Activated naive CD4-positive, alpha-beta T cell treated with anti-CD3 and anti-CD28 coated beads, Interleukin-2, amount 50 U/mL, for 24 hours (primary cell): ENCODE results near the gene KBTBD7.

Source experiments
- H3K27ac Mint-ChIP-seq: one replicate; pipeline ENCODE4 v1.8.0; 2021; ENCODE audit warnings: mild to moderate bottlenecking, mixed read lengths
- H3K27me3 Mint-ChIP-seq: one replicate; pipeline ENCODE4 v1.8.0; 2021; ENCODE audit warnings: mixed read lengths
- H3K36me3 Mint-ChIP-seq: one replicate; pipeline ENCODE4 v1.8.0; 2021; ENCODE audit warnings: mixed read lengths
- H3K4me1 Mint-ChIP-seq: one replicate; pipeline ENCODE4 v1.8.0; 2021; ENCODE audit warnings: mixed read lengths
- H3K4me3 Mint-ChIP-seq: one replicate; pipeline ENCODE4 v1.8.0; 2021; ENCODE audit warnings: mild to moderate bottlenecking, mixed read lengths
- H3K9me3 Mint-ChIP-seq: one replicate; pipeline ENCODE4 v1.8.0; 2021; ENCODE audit warnings: mixed read lengths

The KBTBD7 gene, protein sequence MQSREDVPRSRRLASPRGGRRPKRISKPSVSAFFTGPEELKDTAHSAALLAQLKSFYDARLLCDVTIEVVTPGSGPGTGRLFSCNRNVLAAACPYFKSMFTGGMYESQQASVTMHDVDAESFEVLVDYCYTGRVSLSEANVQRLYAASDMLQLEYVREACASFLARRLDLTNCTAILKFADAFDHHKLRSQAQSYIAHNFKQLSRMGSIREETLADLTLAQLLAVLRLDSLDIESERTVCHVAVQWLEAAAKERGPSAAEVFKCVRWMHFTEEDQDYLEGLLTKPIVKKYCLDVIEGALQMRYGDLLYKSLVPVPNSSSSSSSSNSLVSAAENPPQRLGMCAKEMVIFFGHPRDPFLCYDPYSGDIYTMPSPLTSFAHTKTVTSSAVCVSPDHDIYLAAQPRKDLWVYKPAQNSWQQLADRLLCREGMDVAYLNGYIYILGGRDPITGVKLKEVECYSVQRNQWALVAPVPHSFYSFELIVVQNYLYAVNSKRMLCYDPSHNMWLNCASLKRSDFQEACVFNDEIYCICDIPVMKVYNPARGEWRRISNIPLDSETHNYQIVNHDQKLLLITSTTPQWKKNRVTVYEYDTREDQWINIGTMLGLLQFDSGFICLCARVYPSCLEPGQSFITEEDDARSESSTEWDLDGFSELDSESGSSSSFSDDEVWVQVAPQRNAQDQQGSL

DNA sequence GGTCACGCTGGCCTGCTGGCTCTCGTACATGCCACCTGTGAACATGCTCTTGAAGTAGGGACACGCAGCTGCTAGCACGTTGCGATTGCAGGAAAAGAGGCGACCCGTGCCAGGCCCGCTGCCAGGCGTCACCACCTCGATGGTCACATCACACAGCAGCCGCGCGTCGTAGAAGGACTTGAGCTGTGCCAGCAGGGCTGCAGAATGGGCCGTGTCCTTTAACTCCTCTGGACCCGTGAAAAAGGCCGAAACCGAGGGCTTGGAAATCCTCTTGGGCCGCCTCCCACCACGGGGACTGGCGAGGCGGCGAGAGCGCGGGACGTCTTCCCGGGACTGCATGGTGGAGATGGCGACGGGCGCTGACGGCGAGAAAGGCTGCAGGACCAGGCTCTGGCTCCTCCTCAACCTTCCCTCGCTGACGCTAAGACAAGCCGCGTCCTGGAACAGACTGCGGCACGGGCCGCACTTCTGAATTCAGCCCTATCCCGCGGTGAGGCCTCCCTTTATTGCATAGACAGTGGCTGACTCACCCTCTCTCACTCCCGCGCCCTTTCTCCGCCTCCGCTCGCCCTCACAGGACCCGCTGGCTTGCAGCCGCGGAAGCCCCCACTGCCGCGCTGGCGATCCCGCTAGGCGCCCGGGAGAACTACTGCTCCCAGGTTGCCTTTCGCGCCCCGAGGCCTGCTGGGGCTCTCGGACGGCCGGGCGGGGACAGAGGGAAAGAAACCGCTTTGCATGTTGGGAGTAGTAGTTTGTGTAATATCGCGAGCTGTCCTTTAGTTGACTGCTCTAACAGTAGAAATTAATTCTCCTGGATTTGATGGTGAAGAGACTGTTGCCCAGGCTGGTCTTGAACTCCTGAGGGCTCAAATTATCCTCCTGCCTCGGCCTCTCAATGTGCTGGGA is at the start of gene KBTBD7:
TSS of gene KBTBD7 (minus strand) at position 651 of the 906 bp plus-strand sequence. CDS start at position 339, 312 bp downstream.
- Mint-ChIP-seq H3K4me1 (peaks cover 45% of the 10 kb centered on the region), H3K27me3 (no peaks in the 10 kb centered on the region), H3K36me3 (peaks cover 15% of the 10 kb centered on the region), H3K27ac (peak within 1 kb of the TSS; percentile 97), H3K9me3 (no peaks in the 10 kb centered on the region), H3K4me3 (peak within 1 kb of the TSS; percentile 92)

DNA sequence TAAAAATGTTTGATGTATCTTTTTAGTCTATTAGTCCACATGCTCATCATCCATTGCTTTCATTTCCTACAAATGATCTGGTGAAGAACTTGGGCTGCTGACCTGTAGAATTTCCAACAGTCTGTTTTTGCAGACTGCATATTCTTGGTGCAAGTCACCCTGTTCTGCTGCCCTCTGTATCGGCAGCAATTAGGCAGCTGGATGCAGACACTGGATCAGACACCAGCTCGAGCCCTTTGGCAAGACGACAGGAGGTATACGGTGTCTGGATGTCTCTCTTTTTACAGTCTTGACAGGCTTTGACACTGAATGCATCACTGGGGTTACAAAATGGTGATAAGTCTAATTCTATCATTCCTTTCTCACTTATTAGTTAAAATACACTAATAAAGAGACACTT is 47.3 kb upstream of the KBTBD7 start:
- Mint-ChIP-seq H3K4me3 (no peak overlapping the region), H3K36me3 (peaks cover 19% of the 10 kb centered on the region), H3K27me3 (no peaks in the 10 kb centered on the region), H3K9me3 (no peaks in the 10 kb centered on the region), H3K27ac (no peak overlapping the region), H3K4me1 (peaks cover 13% of the 10 kb centered on the region)

DNA sequence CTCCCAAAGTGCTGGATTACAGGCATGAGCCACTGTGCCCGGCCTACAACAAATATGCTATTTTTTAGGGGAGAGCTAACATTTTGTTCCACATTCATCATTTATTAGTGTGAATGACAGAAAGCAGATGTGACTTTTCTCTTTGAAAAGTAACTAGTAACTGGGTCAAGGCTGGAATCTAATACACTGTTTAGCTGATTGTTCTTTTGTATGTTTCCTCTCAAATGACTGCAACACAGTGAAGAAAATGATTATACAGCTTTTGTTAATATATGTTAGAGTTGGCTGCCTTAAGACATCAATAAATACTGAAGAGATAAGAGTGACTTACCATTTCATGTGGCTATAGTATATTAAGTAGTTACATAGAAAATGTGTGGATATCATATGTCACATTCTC is 42.0 kb upstream of the KBTBD7 start:
- Mint-ChIP-seq H3K27ac (no peak overlapping the region), H3K4me3 (no peak overlapping the region)

DNA sequence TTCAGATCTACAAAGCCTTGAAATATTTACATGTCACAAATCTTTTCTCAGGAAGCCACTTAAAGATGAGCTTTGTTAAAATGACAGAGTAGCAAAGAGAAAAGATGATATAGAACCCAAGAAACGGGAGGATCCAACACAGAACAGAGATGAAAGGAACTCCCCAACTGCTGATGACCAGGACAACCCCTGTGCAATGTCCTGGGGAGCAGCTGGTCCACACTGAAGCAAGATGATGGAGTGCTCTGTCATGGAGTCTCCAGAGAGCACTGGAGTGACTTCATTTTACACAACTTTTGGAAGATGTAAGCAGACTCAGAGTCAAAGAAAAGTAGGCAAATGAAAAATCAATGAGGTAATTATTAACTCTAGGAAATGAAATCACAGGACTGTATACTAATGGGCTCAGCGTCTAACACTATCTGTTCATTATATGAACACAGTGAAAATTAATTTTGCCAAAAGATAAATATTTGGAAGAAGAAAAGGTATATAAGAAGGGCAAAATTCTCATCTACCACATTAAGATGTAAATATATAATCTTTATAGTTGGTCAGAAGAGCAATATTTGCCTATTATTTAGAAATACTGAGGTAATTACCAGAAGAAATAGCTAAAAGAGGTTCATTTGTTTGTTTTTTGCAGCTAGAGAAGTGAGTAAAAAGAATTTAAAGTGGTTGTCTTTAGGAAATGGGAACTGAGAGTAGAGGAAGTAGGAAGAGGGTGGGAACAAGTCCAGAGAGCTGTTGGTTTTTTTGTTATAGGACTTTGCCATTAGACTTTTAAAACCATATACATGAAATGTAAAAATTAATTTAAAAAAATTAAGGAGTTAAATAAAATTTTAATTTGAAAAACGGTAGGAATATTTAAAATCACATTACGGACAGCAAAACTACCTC is 38.5 kb upstream of the KBTBD7 start:
- Mint-ChIP-seq H3K4me3 (no peak overlapping the region), H3K36me3 (peaks cover 27% of the 10 kb centered on the region)

More for the DNA sequence above, 42.0 kb upstream of the KBTBD7 start:
- peaks cover 31% of the 10 kb centered on the region for H3K36me3 Mint-ChIP-seq
- no peaks in the 10 kb centered on the region for H3K27me3 Mint-ChIP-seq
- no peaks in the 10 kb centered on the region for H3K9me3 Mint-ChIP-seq
- H3K4me1 Mint-ChIP-seq, result peaks cover 13% of the 10 kb centered on the region

DNA sequence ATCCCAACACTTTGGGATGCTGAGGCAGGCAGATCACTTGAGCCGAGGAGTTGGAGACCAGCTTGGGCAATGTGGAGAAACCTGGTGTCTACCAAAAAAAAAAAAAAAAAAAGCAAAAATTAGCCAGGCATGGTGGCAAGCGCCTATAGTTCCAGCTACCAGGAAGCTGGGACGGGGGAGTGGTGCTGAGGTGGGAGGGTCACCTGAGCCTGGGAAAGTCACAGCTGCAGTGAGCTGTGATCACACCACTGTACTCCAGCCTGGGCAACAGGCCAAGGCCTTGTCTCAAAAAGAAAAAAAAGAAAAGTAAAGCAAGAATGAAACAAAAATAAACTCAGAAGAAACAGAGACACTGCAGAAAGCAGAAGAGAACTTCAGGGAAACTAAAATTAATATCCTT is 37.4 kb upstream of the KBTBD7 start:
- H3K27me3 Mint-ChIP-seq, result no peaks in the 10 kb centered on the region
- no peaks in the 10 kb centered on the region for H3K9me3 Mint-ChIP-seq
- peaks cover 13% of the 10 kb centered on the region for H3K4me1 Mint-ChIP-seq
- no peak overlapping the region for H3K4me3 Mint-ChIP-seq
- H3K27ac Mint-ChIP-seq, result no peak overlapping the region
- peaks cover 26% of the 10 kb centered on the region for H3K36me3 Mint-ChIP-seq

More for the DNA sequence above, 38.5 kb upstream of the KBTBD7 start:
- Mint-ChIP-seq H3K27me3 (no peaks in the 10 kb centered on the region), H3K4me1 (peaks cover 13% of the 10 kb centered on the region), H3K27ac (no peak overlapping the region), H3K9me3 (no peaks in the 10 kb centered on the region)

DNA sequence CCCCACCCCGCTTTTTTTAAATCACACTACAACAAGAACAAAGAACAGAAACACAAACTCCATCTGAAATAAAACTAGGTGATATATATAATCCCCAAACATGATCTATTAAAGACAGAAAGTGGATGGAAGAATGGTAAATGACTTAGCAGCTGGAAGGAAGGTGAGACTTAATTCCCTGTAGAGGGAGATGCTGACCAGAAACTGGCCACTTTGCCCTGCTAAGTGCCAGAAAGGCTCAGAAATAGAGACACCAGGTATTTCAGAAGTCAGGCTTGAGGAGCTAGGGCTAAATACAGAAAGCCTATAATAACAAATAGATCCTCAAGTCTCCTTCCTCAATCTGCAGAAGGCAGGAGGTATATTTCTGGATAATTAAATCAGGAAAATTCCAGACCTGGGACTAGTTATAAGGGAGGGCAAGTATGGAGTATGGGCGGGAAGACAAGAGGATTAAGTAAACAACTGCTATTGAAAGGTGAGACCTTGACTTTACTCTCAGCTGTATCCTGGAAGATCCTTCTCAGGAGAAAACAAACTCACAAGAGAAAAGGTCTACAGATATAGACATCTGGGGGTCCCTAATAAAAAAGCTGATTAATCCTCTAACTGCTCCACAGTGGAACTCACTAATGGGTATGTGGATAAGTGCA is 36.8 kb upstream of the KBTBD7 start:
- H3K4me1 Mint-ChIP-seq, result peaks cover 13% of the 10 kb centered on the region
- H3K27me3 Mint-ChIP-seq, result no peaks in the 10 kb centered on the region
- H3K9me3 Mint-ChIP-seq, result no peaks in the 10 kb centered on the region
- H3K36me3 Mint-ChIP-seq, result peaks cover 21% of the 10 kb centered on the region
- H3K27ac Mint-ChIP-seq, result no peak overlapping the region
- H3K4me3 Mint-ChIP-seq, result no peak overlapping the region

DNA sequence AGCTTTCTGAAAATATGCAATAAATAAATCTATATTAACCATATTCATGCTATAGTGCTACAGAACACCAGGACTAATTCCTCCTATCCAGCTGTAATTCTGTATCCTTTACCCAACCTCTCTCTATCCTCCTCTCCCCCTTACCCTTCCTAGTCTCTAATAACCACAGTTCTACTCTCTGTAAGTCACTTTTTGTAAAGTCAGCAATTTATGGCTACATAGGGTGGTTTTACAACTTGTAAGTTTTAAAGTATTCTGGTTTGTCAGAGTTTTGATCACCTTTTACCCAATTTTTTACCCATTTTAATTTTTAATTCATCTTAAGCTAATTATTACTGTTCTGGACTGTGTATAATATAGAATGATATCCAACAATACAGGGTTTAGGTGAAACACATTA is 35.0 kb upstream of the KBTBD7 start:
- Mint-ChIP-seq H3K4me1 (peaks cover 13% of the 10 kb centered on the region), H3K4me3 (no peak overlapping the region), H3K36me3 (peaks cover 18% of the 10 kb centered on the region), H3K27ac (no peak overlapping the region), H3K27me3 (no peaks in the 10 kb centered on the region), H3K9me3 (no peaks in the 10 kb centered on the region)

DNA sequence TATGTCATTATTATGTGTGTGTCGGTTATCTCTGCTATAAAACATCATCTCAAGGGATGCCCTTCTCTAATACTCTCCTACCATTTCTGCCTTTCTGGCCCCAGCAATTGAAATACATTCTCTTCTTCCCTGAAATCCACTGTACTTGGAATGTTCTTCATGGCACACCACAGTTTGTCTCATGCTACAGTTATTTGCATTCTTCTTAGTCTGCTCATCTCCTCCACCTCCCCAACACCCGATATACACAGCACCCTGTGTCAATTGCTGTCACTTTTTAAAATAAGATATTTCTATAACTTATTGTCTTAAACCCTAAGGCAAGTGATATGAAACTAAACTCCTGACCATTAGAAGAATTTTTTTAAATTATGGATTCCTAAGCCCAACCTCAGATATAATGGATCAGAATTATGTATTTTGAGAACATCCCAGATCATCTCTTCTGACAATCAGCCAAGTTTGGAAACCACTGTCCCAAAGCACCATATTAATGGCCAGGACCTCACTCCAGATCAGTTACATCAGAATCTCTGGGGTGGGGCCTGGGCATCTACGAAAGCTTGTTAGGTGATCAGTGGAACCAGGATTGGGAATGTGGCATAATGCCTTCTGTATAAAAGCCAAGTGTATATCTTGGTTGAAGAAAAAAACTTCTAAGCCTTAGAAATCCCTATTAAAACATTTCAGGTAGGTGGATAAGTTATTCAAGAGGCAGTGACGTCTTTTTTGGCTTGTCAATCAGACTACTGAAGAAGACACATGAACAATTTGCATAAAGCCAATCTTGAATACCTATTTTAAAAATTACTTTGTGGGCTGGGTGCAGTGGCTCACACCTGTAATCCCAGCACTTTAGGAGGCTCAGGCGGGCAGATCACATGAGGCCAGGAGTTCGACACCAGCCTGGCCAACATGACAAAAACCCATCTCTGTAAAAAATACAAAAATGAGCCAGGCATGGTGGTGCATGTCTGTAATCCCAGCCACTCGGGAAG is 30.0 kb upstream of the KBTBD7 start:
- Mint-ChIP-seq H3K4me3 (no peak overlapping the region), H3K4me1 (no peaks in the 10 kb centered on the region), H3K36me3 (peaks cover 11% of the 10 kb centered on the region), H3K9me3 (no peaks in the 10 kb centered on the region), H3K27me3 (no peaks in the 10 kb centered on the region), H3K27ac (no peak overlapping the region)

DNA sequence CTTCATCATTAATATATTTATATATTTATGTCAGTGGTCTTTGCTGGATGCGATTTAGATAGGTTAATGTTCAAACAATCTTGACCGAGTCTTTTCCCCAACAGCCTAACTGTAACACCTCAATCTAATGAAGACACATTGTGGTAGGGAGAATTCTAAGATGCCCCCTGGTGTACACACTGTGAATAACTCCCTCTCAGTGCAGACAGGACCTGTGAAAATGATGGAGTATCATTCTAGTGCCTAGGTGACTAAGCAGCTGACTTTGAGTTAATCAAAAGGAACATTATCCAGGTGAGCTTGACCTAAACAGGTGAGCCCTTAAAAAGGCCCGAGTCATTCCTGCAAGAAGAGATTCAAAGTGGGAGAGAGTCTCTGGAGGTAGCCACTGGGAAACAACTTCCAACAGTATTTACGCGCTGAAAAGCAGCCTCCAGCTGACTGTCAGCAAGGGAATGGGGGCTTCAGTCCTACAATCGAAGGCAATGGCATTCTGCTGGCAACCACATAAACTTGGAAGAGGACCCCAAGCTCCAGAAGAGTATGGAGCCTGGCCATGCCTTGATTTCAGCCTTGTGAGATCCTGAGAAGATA is 28.0 kb upstream of the KBTBD7 start:
- Mint-ChIP-seq H3K9me3 (no peaks in the 10 kb centered on the region), H3K4me1 (no peaks in the 10 kb centered on the region), H3K27me3 (no peaks in the 10 kb centered on the region), H3K36me3 (peaks cover 9% of the 10 kb centered on the region), H3K27ac (no peak overlapping the region), H3K4me3 (no peak overlapping the region)

DNA sequence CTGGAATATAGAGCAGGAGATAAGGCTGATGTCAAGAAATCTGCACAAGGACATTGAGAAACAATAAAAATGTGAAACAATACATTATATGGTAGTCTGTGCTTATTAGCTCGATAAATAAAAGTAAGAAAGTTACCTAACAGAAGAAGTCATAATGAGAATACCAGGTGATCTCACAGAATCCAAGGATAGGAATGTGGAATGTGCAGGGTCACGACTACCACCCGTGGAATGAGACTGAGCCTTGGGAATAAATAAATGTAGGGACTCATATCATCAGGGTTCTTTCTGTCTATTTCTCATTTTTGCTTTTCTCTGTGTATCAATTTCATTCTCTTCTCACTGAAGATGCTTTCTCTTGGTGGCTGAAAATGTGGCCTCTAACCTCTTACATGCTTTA is 26.0 kb upstream of the KBTBD7 start:
- no peaks in the 10 kb centered on the region for H3K27me3 Mint-ChIP-seq
- no peaks in the 10 kb centered on the region for H3K9me3 Mint-ChIP-seq

DNA sequence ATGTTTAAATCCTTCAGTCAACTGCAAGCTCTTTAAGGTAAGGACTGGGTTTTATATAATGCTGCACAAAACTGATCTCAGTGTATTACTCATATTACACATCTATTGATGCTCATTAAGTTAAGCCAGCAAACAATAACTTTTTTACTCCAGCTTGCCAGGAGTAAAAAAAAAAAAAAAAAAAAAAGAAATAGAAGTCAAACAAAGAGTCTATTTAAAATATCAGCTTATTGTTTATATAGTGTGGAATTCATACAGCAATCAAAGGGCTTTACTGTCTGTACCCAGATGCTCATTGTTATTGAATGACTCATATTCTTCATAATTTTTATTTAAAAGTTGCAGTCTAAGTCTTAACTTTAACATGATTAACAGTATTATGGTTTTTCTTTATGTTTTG is 21.8 kb upstream of the KBTBD7 start:
- H3K27ac Mint-ChIP-seq, result no peak overlapping the region
- H3K4me1 Mint-ChIP-seq, result no peaks in the 10 kb centered on the region

More for the DNA sequence above, 26.0 kb upstream of the KBTBD7 start:
- H3K36me3 Mint-ChIP-seq, result peaks cover 7% of the 10 kb centered on the region
- H3K4me1 Mint-ChIP-seq, result no peaks in the 10 kb centered on the region
- no peak overlapping the region for H3K27ac Mint-ChIP-seq
- H3K4me3 Mint-ChIP-seq, result no peak overlapping the region

DNA sequence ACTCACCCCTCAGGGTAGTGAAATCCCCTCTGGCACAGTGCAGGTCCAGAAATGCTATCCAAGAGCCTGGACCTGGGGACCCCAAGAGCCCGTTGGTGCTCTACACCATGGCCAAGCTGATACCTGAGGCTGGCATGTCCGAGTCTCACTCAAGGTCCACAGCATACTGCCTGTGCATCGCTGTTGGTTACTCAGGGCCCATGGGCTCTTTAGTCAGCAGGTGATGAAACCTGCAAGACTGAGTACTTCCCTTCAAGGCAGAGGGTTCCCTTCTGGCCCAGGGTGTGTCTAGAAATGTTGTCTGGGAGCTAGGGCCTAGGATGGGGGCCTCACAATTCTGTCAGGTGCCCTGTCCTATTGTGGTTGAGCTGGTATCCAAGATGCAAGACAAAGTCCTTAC is 19.6 kb upstream of the KBTBD7 start:
- Mint-ChIP-seq H3K4me3 (no peak overlapping the region), H3K27ac (no peak overlapping the region), H3K4me1 (no peaks in the 10 kb centered on the region), H3K27me3 (no peaks in the 10 kb centered on the region), H3K36me3 (peaks cover 14% of the 10 kb centered on the region), H3K9me3 (peaks cover 12% of the 10 kb centered on the region)

More for the DNA sequence above, 21.8 kb upstream of the KBTBD7 start:
- no peaks in the 10 kb centered on the region for H3K27me3 Mint-ChIP-seq
- no peak overlapping the region for H3K4me3 Mint-ChIP-seq
- peaks cover 3% of the 10 kb centered on the region for H3K9me3 Mint-ChIP-seq
- H3K36me3 Mint-ChIP-seq, result peaks cover 10% of the 10 kb centered on the region

DNA sequence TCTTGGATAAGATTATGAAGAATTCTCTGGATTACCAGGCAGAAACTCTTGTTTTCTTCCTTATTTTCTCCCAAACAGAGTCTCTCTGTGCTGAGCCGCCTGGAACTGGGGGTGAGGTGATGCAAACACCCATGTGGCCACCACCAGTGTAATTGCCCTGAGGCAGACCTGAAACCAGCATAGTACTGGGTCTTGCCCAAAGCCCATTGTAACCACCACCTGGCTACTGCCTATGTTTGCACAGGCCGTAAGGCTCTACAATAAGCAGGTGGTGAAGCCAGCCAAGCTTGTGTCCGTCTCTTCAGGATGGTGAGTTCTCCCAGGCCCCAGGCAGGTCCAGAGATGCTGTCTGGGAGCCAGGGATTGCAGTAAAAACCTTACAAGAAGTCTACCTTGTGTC is 18.9 kb upstream of the KBTBD7 start:
- Mint-ChIP-seq H3K27ac (no peak overlapping the region), H3K36me3 (peaks cover 14% of the 10 kb centered on the region), H3K9me3 (peaks cover 12% of the 10 kb centered on the region), H3K4me1 (no peaks in the 10 kb centered on the region), H3K4me3 (no peak overlapping the region), H3K27me3 (no peaks in the 10 kb centered on the region)
